Naive thymus-derived CD8-positive, alpha-beta T cell (primary cell): ENCODE measurements around the gene PNISR. TPM values are rescaled to one million over a fixed set of nuclear protein-coding genes. Genes with fewer than 3 reads are reported as not detected.
"Not testable (repeated sequence)": the region's sequence is repeated elsewhere in the genome, so short reads cannot be mapped to it uniquely, and the experiment has no call there.

Source experiments
- ATAC-seq, 2 donors: fragments of 150-1000 bp; cut with Tn5 transposase in 1 of 2; sonication (Bioruptor Pico), chemical (Tn5 transposase) in 1 of 2; 1 replicate in 1 of 2; 2 replicates in 1 of 2; pipeline ENCODE4 v1.10.0; 2021; ENCODE audit warnings: mild to moderate bottlenecking in 2 of 2, moderate library complexity in 2 of 2
- POLR2A ChIA-PET: fragments of 350-600 bp; sonication (Branson Sonifier 250); formaldehyde crosslinking; loops from one replicate; lab custom pipeline; 2021; ENCODE audit warnings: antibody characterized with exemption; lab: Charles Lee
- DNase-seq, 10 donors: peaks; one replicate each; pipeline versions ENCODE4 v3.0.0 to v3.0.0-alpha.2; 2020 to 2022
- H3K27ac Mint-ChIP-seq, 10 donors: one replicate each; pipeline ENCODE4 v1.8.0; 2020 to 2022; ENCODE audit warnings: mild to moderate bottlenecking in 10 of 10, mixed read lengths in 10 of 10, moderate library complexity in 4 of 10, inconsistent platforms in 1 of 10
- H3K27me3 Mint-ChIP-seq, 5 donors: one replicate each; pipeline ENCODE4 v1.8.0; 2021 to 2022; ENCODE audit warnings: mixed read lengths in 5 of 5
- H3K36me3 Mint-ChIP-seq, 3 donors: one replicate each; pipeline ENCODE4 v1.8.0; 2020 to 2022; ENCODE audit warnings: mixed read lengths in 3 of 3, mild to moderate bottlenecking in 2 of 3, inconsistent platforms in 1 of 3
- H3K4me1 Mint-ChIP-seq, 4 donors: one replicate each; pipeline ENCODE4 v1.8.0; 2021 to 2022; ENCODE audit warnings: mixed read lengths in 4 of 4
- H3K4me3 Mint-ChIP-seq, 10 donors: one replicate each; pipeline ENCODE4 v1.8.0; 2020 to 2022; ENCODE audit warnings: mild to moderate bottlenecking in 10 of 10, mixed read lengths in 10 of 10, moderate library complexity in 6 of 10, inconsistent platforms in 1 of 10
- H3K9me3 Mint-ChIP-seq, 9 donors: one replicate each; pipeline ENCODE4 v1.8.0; 2020 to 2022; ENCODE audit warnings: mixed read lengths in 9 of 9, mild to moderate bottlenecking in 3 of 9, inconsistent platforms in 1 of 9, moderate library complexity in 1 of 9
- polyA plus RNA-seq, 3 donors: library from polyadenylated mRNA; unstranded; fragments of 300-500 nt; fragmentation: Illumina TruSeq; gene quantifications; one replicate each; pipeline ENCODE4 v1.2.3, GENCODE V29; 2021
- total RNA-seq, 8 experiments: library from RNA in 2 of 8; stranded (reverse) in 2 of 8; gene quantifications; one replicate each; pipeline ENCODE4 v1.2.3 and lab custom pipeline; 2021 to 2026

Gene PNISR
- total RNA-seq (100 to 1,000 TPM; 399 to 401 TPM), polyA plus RNA-seq (100 to 1,000 TPM in 1 of 3 donors, 10 to 100 TPM in 2; 80.4 to 114 (median 83.5) TPM), total RNA-seq (lab: John Stamatoyannopoulos, UW) (245 to 664 (median 554) reads per million in 6 experiments)

GRCh38 chr6:99424761-99425646 lies at the start of gene PNISR:
PNISR (minus strand) TSS chr6:99425308; CDS start chr6:99414659, 10,649 bp downstream.
- Mint-ChIP-seq H3K27ac (peak within 1 kb of the TSS; percentile 95 to 100 (median 99)), H3K27me3 (peaks cover 0 to 1% (median 0%) of the 10 kb centered on the region in 5 donors), H3K9me3 (no peaks in the 10 kb centered on the region), H3K4me3 (peak within 1 kb of the TSS; percentile 94 to 100 (median 98)), H3K4me1 (peaks cover 26 to 74% (median 69%) of the 10 kb centered on the region in 4 donors), H3K36me3 (peaks cover 5 to 20% (median 7%) of the 10 kb centered on the region in 3 donors)
- POLR2A ChIA-PET, result interaction anchor here (0.7 to 5.1 kb wide), 9 partner anchors 23 to 1456 kb away, joined by 3 to 42 read pairs (median 4); partner anchors contain the start of genes ASCC3, CCNC, COQ3 and USP45
- ATAC-seq (peak; percentile 85 to 87), DNase-seq (peak; percentile 78 to 95 (median 90))

- Mint-ChIP-seq H3K9me3 (no peaks in the 10 kb centered on the region), H3K27ac (peak overlapping the region in 1 of 10 donors; percentile 34)
Measured at GRCh38 chr6:99473730-99474129, 48.6 kb upstream of the PNISR start.

GRCh38 chr6:99471638-99472037 lies 46.5 kb upstream of the PNISR start:
- Mint-ChIP-seq H3K4me1 (no peaks in the 10 kb centered on the region), H3K4me3 (no peak overlapping the region), H3K27ac (no peak overlapping the region), H3K36me3 (peaks cover 0 to 22% (median 6%) of the 10 kb centered on the region in 3 donors), H3K27me3 (no peaks in the 10 kb centered on the region), H3K9me3 (no peaks in the 10 kb centered on the region)
- ATAC-seq (no peak), DNase-seq (no peak)
- POLR2A ChIA-PET, result no interaction called here

More at GRCh38 chr6:99473730-99474129, 48.6 kb upstream of the PNISR start:
- no peaks in the 10 kb centered on the region for H3K4me1 Mint-ChIP-seq
- POLR2A ChIA-PET, result no interaction called here
- H3K4me3 Mint-ChIP-seq, result no peak overlapping the region
- DNase-seq (no peak), ATAC-seq (no peak)
- H3K27me3 Mint-ChIP-seq, result no peaks in the 10 kb centered on the region
- peaks cover 0 to 22% (median 6%) of the 10 kb centered on the region in 3 donors for H3K36me3 Mint-ChIP-seq

GRCh38 chr6:99467509-99468106 lies 42.5 kb upstream of the PNISR start:
- Mint-ChIP-seq H3K4me1 (no peaks in the 10 kb centered on the region), H3K36me3 (peaks cover 0 to 17% (median 6%) of the 10 kb centered on the region in 3 donors), H3K27me3 (no peaks in the 10 kb centered on the region), H3K27ac (no peak overlapping the region), H3K9me3 (no peaks in the 10 kb centered on the region), H3K4me3 (no peak overlapping the region)
- no peak for ATAC-seq
- POLR2A ChIA-PET, result no interaction called here
- peak in 3 of 10 donors; percentile 34 to 41 (median 40) for DNase-seq

GRCh38 chr6:99459133-99459532 lies 34.0 kb upstream of the PNISR start:
- H3K9me3 Mint-ChIP-seq, result peaks cover 5 to 32% (median 15%) of the 10 kb centered on the region in 9 donors
- POLR2A ChIA-PET, H3K27ac Mint-ChIP-seq, H3K27me3 Mint-ChIP-seq, H3K4me1 Mint-ChIP-seq, ATAC-seq, H3K4me3 Mint-ChIP-seq, DNase-seq: not testable (repeated sequence)
- peaks cover 6 to 16% (median 13%) of the 10 kb centered on the region in 3 donors for H3K36me3 Mint-ChIP-seq

- peaks cover 5 to 40% (median 19%) of the 10 kb centered on the region in 9 donors for H3K9me3 Mint-ChIP-seq
- no peak for ATAC-seq
- H3K27ac Mint-ChIP-seq, result peak overlapping the region in 2 of 10 donors; percentile 1 to 11
- no peaks in the 10 kb centered on the region for H3K27me3 Mint-ChIP-seq
- no peak for DNase-seq
- peaks cover 10 to 21% (median 11%) of the 10 kb centered on the region in 3 donors for H3K36me3 Mint-ChIP-seq
- POLR2A ChIA-PET, result no interaction called here
- H3K4me1 Mint-ChIP-seq, result no peaks in the 10 kb centered on the region
- no peak overlapping the region for H3K4me3 Mint-ChIP-seq
Measured at GRCh38 chr6:99458319-99458718, 33.2 kb upstream of the PNISR start.

- Mint-ChIP-seq H3K36me3 (peaks cover 0 to 16% (median 12%) of the 10 kb centered on the region in 3 donors), H3K27ac (no peak overlapping the region), H3K4me1 (peaks cover 0 to 1% (median 0%) of the 10 kb centered on the region in 4 donors), H3K27me3 (no peaks in the 10 kb centered on the region), H3K9me3 (peaks cover 0 to 21% (median 9%) of the 10 kb centered on the region in 9 donors), H3K4me3 (no peak overlapping the region)
- POLR2A ChIA-PET, result no interaction called here
- ATAC-seq (no peak), DNase-seq (no peak)
Measured at GRCh38 chr6:99446076-99446475, 21.0 kb upstream of the PNISR start.

- H3K36me3 Mint-ChIP-seq, result peaks cover 0 to 11% (median 0%) of the 10 kb centered on the region in 3 donors
- H3K27me3 Mint-ChIP-seq, result no peaks in the 10 kb centered on the region
- DNase-seq, result peak in 3 of 10 donors; percentile 29 to 33 (median 29)
- H3K4me1 Mint-ChIP-seq, result peaks cover 0 to 1% (median 0%) of the 10 kb centered on the region in 4 donors
- ATAC-seq, result peak; percentile 73 to 76
- no peak overlapping the region for H3K27ac Mint-ChIP-seq
- H3K9me3 Mint-ChIP-seq, result no peaks in the 10 kb centered on the region
- POLR2A ChIA-PET, result no interaction called here
- H3K4me3 Mint-ChIP-seq, result no peak overlapping the region
Measured at GRCh38 chr6:99434702-99435530, 9.8 kb upstream of the PNISR start.

GRCh38 chr6:99432877-99433276 lies 7.8 kb upstream of the PNISR start:
- POLR2A ChIA-PET, result no interaction called here
- Mint-ChIP-seq H3K9me3 (no peaks in the 10 kb centered on the region), H3K36me3 (peaks cover 0 to 13% (median 0%) of the 10 kb centered on the region in 3 donors), H3K4me1 (peaks cover 1 to 8% (median 7%) of the 10 kb centered on the region in 4 donors), H3K4me3 (no peak overlapping the region), H3K27me3 (no peaks in the 10 kb centered on the region), H3K27ac (peak overlapping the region in 1 of 10 donors; percentile 63)
- ATAC-seq (no peak), DNase-seq (no peak)

- no peak overlapping the region for H3K4me3 Mint-ChIP-seq
- DNase-seq (no peak), ATAC-seq (no peak)
- H3K36me3 Mint-ChIP-seq, result peaks cover 0 to 13% (median 0%) of the 10 kb centered on the region in 3 donors
- no peaks in the 10 kb centered on the region for H3K27me3 Mint-ChIP-seq
- no peak overlapping the region for H3K27ac Mint-ChIP-seq
- POLR2A ChIA-PET, result no interaction called here
- H3K9me3 Mint-ChIP-seq, result no peaks in the 10 kb centered on the region
- H3K4me1 Mint-ChIP-seq, result peaks cover 1 to 18% (median 15%) of the 10 kb centered on the region in 4 donors
Measured at GRCh38 chr6:99431901-99432300, 6.8 kb upstream of the PNISR start.

GRCh38 chr6:99427988-99428387 lies 2.9 kb upstream of the PNISR start:
- POLR2A ChIA-PET, result no interaction called here
- H3K27ac Mint-ChIP-seq, result peak overlapping the region in 1 of 10 donors; percentile 34

GRCh38 chr6:99426451-99426757 lies 1.3 kb upstream of the PNISR start:
- DNase-seq (no peak), ATAC-seq (no peak)
- Mint-ChIP-seq H3K4me1 (peaks cover 21 to 60% (median 57%) of the 10 kb centered on the region in 4 donors), H3K27me3 (peaks cover 0 to 1% (median 0%) of the 10 kb centered on the region in 5 donors), H3K27ac (peak overlapping the region in 8 of 10 donors; percentile 97 to 100 (median 99)), H3K36me3 (peaks cover 4 to 21% (median 5%) of the 10 kb centered on the region in 3 donors), H3K9me3 (no peaks in the 10 kb centered on the region), H3K4me3 (peak overlapping the region; percentile 94 to 100 (median 98))
- POLR2A ChIA-PET, result interaction anchor here (1.3 to 2.4 kb wide), 5 partner anchors 24 to 112 kb away, joined by 4 to 14 read pairs (median 4); partner anchors contain the start of gene USP45

More at GRCh38 chr6:99427988-99428387, 2.9 kb upstream of the PNISR start:
- Mint-ChIP-seq H3K4me3 (peak overlapping the region in 1 of 10 donors; percentile 5), H3K27me3 (peaks cover 0 to 1% (median 0%) of the 10 kb centered on the region in 5 donors), H3K9me3 (no peaks in the 10 kb centered on the region), H3K4me1 (peaks cover 15 to 45% (median 41%) of the 10 kb centered on the region in 4 donors), H3K36me3 (peaks cover 0 to 15% (median 5%) of the 10 kb centered on the region in 3 donors)
- DNase-seq, result no peak
- ATAC-seq, result no peak
